Measurements from ENCODE around the gene DTYMK.
"Not testable (repeated sequence)": the region's sequence is repeated elsewhere in the genome, so short reads cannot be mapped to it uniquely, and the experiment has no call there.

The DTYMK gene

DNA sequence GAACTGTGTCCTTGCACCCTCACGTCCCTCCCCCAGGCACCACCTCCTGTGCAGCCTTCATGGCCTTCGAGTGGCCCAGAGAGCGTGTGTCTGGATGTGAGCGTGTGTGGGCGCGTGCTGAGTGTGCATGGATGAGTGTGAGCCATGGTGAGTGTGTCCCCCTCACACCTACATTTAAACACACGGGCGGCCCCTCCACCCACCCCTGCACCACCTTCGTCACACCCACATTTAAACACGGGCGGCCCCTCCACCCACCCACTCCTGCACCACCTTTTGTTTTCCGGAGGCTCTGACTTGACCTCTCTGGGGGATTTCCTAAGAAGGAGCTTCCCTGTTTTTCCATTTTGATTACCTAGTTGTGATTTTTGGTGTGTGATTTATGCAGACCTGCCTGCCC lies 17.8 kb downstream of the DTYMK start:
- Histone ChIP-seq H3K4me3 (ENCODE audit: low read length) (no peak overlapping the region), H3K36me3 (ENCODE audit: control insufficient read depth, insufficient read depth, low read length, severe bottlenecking) (peaks cover 57% of the 10 kb centered on the region), H3K9me3 (ENCODE audit: control insufficient read depth, low read length) (no peaks in the 10 kb centered on the region), H3K27me3 (replicated peaks; ENCODE audit: control insufficient read depth, insufficient read depth, low read length) (no peaks in the 10 kb centered on the region), H3K4me1 (ENCODE audit: control insufficient read depth, insufficient read depth, low read length) (peaks cover 15% of the 10 kb centered on the region), H3K9ac (ENCODE audit: low read length) (no peak overlapping the region)
- no peak for DNase-seq (ENCODE audit: low read depth)

DNA sequence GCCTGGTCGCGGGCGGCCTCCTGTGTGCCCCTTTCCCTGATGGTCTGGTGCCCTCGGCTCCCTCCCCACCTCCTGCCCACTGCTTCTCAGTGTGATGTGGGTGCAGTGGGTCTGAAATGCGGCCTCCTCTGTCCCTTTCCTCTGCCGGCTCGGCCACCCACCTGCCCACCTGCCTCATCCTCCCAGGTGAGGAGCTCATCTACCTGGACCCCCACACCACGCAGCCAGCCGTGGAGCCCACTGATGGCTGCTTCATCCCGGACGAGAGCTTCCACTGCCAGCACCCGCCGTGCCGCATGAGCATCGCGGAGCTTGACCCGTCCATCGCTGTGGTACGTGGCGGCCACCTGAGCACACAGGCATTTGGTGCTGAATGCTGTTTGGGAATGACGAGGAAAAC lies 18.3 kb downstream of the DTYMK start:
- Histone ChIP-seq H3K4me3 (ENCODE audit: low read length) (no peak overlapping the region), H3K27me3 (replicated peaks; ENCODE audit: control insufficient read depth, insufficient read depth, low read length) (no peaks in the 10 kb centered on the region), H3K9ac (ENCODE audit: low read length) (no peak overlapping the region), H3K4me1 (ENCODE audit: control insufficient read depth, insufficient read depth, low read length) (peaks cover 15% of the 10 kb centered on the region), H3K36me3 (ENCODE audit: control insufficient read depth, insufficient read depth, low read length, severe bottlenecking) (peaks cover 57% of the 10 kb centered on the region), H3K9me3 (ENCODE audit: control insufficient read depth, low read length) (no peaks in the 10 kb centered on the region)
- no peak for DNase-seq (ENCODE audit: low read depth)

DNA sequence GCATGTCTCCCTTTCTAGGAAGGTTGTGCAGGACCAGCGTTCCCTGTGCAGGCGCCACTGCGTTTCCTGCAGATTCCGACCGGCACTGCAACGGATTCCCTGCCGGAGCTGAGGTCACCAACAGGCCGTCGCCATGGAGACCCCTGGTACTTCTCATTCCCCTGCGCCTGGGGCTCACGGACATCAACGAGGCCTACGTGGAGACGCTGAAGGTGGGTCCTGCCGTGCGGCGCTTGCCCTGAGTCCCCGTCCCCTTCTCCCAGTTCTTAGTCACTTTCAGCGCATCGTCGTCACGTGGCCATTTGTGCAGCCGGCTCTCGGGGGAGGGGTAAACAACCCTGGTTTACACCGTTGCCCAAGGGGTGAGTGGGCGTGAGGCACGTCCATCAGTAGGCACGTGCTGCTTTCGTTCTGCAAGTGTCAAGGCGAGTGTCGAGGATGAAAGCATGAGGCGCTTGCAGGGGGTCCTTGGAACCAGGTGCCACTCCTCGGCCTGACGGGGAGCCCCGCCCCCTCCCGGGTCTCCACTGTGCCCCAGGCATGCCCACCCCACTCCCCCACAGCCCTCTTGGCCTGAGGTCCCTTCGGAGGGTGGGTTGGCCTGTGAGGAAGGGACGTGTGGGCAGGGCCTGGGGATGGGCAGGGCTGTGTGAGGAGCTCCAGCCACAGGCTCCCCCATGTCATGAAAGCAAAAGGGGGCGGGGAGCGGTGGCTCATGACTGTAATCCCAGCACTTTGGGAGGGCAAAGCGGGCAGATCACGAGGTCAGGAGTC lies 19.8 kb downstream of the DTYMK start:
- no peak overlapping the region for H3K9ac ChIP-seq (ENCODE audit: low read length)
- H3K27me3 ChIP-seq (replicated peaks; ENCODE audit: control insufficient read depth, insufficient read depth, low read length): no peaks in the 10 kb centered on the region
- peaks cover 51% of the 10 kb centered on the region for H3K36me3 ChIP-seq (ENCODE audit: control insufficient read depth, insufficient read depth, low read length, severe bottlenecking)
- no peaks in the 10 kb centered on the region for H3K9me3 ChIP-seq (ENCODE audit: control insufficient read depth, low read length)
- H3K4me1 ChIP-seq (ENCODE audit: control insufficient read depth, insufficient read depth, low read length): peaks cover 15% of the 10 kb centered on the region
- no peak overlapping the region for H3K4me3 ChIP-seq (ENCODE audit: low read length)
- DNase-seq (ENCODE audit: low read depth): no peak

- Histone ChIP-seq H3K9me3 (ENCODE audit: control insufficient read depth, low read length) (no peaks in the 10 kb centered on the region), H3K27me3 (replicated peaks; ENCODE audit: control insufficient read depth, insufficient read depth, low read length) (no peaks in the 10 kb centered on the region), H3K4me1 (ENCODE audit: control insufficient read depth, insufficient read depth, low read length) (peaks cover 15% of the 10 kb centered on the region), H3K4me3 (ENCODE audit: low read length) (no peak overlapping the region), H3K36me3 (ENCODE audit: control insufficient read depth, insufficient read depth, low read length, severe bottlenecking) (peaks cover 51% of the 10 kb centered on the region), H3K9ac (ENCODE audit: low read length) (peak overlapping the region; percentile 3)
- no peak for DNase-seq (ENCODE audit: low read depth)
These were observed 20.7 kb downstream of the DTYMK start for GRCh38 chr2:241665731-241666440.

GRCh38 chr2:241662731-241663130 lies 23.9 kb downstream of the DTYMK start:
- peaks cover 45% of the 10 kb centered on the region for H3K36me3 ChIP-seq (ENCODE audit: control insufficient read depth, insufficient read depth, low read length, severe bottlenecking)
- not testable (repeated sequence) for H3K9me3 ChIP-seq (ENCODE audit: control insufficient read depth, low read length); H3K4me3 ChIP-seq (ENCODE audit: low read length); H3K27me3 ChIP-seq (replicated peaks; ENCODE audit: control insufficient read depth, insufficient read depth, low read length); DNase-seq (ENCODE audit: low read depth); H3K9ac ChIP-seq (ENCODE audit: low read length)
- peaks cover 15% of the 10 kb centered on the region for H3K4me1 ChIP-seq (ENCODE audit: control insufficient read depth, insufficient read depth, low read length)

- H3K9me3 ChIP-seq (ENCODE audit: control insufficient read depth, low read length): no peaks in the 10 kb centered on the region
- H3K36me3 ChIP-seq (ENCODE audit: control insufficient read depth, insufficient read depth, low read length, severe bottlenecking): peaks cover 58% of the 10 kb centered on the region
- H3K4me3 ChIP-seq (ENCODE audit: low read length): no peak overlapping the region
- H3K4me1 ChIP-seq (ENCODE audit: control insufficient read depth, insufficient read depth, low read length): peaks cover 8% of the 10 kb centered on the region
- no peak for DNase-seq (ENCODE audit: low read depth)
- H3K27me3 ChIP-seq (replicated peaks; ENCODE audit: control insufficient read depth, insufficient read depth, low read length): no peaks in the 10 kb centered on the region
- no peak overlapping the region for H3K9ac ChIP-seq (ENCODE audit: low read length)
These were observed 25.9 kb downstream of the DTYMK start for GRCh38 chr2:241660593-241661213.

DNA sequence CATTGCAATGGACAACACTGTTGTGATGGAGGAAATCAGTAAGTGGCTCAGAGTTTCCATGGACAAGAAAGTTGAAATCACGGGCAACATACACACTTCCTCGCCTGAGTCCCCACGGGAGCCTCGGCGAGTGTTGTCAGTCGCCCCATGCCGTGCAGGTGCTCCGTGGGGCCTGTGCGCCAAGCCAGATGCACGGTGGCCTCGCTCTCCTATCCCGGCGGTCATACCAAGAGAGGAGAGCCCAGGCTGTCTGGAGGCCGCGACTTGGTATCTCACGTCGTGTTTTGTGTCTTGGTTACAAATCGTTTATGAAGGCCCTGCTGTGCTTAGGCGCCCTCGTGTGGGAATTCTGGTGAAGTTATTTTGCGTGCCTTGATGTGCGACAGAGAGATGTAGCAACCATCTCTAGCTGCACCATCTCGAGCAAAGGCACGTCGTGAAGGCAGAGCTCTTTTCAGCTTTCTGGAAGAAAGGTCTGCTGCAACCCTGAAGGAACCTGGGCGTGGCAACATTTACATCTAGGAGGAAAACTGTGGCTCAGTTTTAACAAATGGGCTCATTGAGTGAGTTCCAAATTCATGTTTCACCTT lies 27.4 kb downstream of the DTYMK start:
- Histone ChIP-seq H3K9ac (ENCODE audit: low read length) (peak overlapping the region; percentile 4), H3K36me3 (ENCODE audit: control insufficient read depth, insufficient read depth, low read length, severe bottlenecking) (peaks cover 73% of the 10 kb centered on the region), H3K27me3 (replicated peaks; ENCODE audit: control insufficient read depth, insufficient read depth, low read length) (no peaks in the 10 kb centered on the region), H3K9me3 (ENCODE audit: control insufficient read depth, low read length) (no peaks in the 10 kb centered on the region), H3K4me1 (ENCODE audit: control insufficient read depth, insufficient read depth, low read length) (no peaks in the 10 kb centered on the region), H3K4me3 (ENCODE audit: low read length) (no peak overlapping the region)
- peak; percentile 77 for DNase-seq (ENCODE audit: low read depth)

GRCh38 chr2:241658296-241658695 lies 28.3 kb downstream of the DTYMK start:
- Histone ChIP-seq H3K27me3 (replicated peaks; ENCODE audit: control insufficient read depth, insufficient read depth, low read length) (no peaks in the 10 kb centered on the region), H3K4me3 (ENCODE audit: low read length) (no peak overlapping the region), H3K4me1 (ENCODE audit: control insufficient read depth, insufficient read depth, low read length) (no peaks in the 10 kb centered on the region), H3K36me3 (ENCODE audit: control insufficient read depth, insufficient read depth, low read length, severe bottlenecking) (peaks cover 78% of the 10 kb centered on the region), H3K9me3 (ENCODE audit: control insufficient read depth, low read length) (no peaks in the 10 kb centered on the region), H3K9ac (ENCODE audit: low read length) (peak overlapping the region; percentile 4)
- no peak for DNase-seq (ENCODE audit: low read depth)

DNA sequence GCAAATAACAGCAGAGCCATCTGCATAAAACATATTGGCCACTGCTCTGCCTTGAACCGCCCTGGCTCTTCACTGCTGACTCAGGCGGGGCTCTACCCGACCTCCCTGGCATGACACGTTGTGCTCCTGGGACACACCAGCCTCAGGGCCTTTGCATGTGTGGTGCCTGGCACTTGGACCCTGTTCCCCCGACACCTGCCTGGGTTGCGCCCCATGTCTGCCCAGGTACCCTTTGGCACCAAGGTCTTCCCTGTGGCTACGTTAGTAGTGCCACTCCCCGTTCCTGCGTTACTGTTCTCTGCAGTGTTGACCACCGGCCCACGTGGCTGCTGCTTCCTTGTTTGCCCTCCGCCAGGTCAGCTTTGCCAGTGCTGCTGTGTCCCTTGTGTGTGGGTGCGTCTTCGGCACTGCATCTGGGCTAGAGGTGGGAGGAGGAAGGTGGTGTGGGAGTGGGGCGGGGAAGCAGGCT lies 28.8 kb downstream of the DTYMK start:
- peaks cover 83% of the 10 kb centered on the region for H3K36me3 ChIP-seq (ENCODE audit: control insufficient read depth, insufficient read depth, low read length, severe bottlenecking)
- H3K4me1 ChIP-seq (ENCODE audit: control insufficient read depth, insufficient read depth, low read length): no peaks in the 10 kb centered on the region
- H3K27me3 ChIP-seq (replicated peaks; ENCODE audit: control insufficient read depth, insufficient read depth, low read length): no peaks in the 10 kb centered on the region
- no peaks in the 10 kb centered on the region for H3K9me3 ChIP-seq (ENCODE audit: control insufficient read depth, low read length)
- H3K4me3 ChIP-seq (ENCODE audit: low read length): no peak overlapping the region
- no peak overlapping the region for H3K9ac ChIP-seq (ENCODE audit: low read length)
- DNase-seq (ENCODE audit: low read depth): no peak

- H3K4me3 ChIP-seq (ENCODE audit: low read length): no peak overlapping the region
- no peaks in the 10 kb centered on the region for H3K27me3 ChIP-seq (replicated peaks; ENCODE audit: control insufficient read depth, insufficient read depth, low read length)
- H3K36me3 ChIP-seq (ENCODE audit: control insufficient read depth, insufficient read depth, low read length, severe bottlenecking): peaks cover 86% of the 10 kb centered on the region
- no peaks in the 10 kb centered on the region for H3K4me1 ChIP-seq (ENCODE audit: control insufficient read depth, insufficient read depth, low read length)
- no peak overlapping the region for H3K9ac ChIP-seq (ENCODE audit: low read length)
- no peaks in the 10 kb centered on the region for H3K9me3 ChIP-seq (ENCODE audit: control insufficient read depth, low read length)
- DNase-seq (ENCODE audit: low read depth): no peak
These were observed 30.3 kb downstream of the DTYMK start for GRCh38 chr2:241656190-241656741.

Measured in adipocyte (in vitro differentiated cells).